SK-N-SH (cell line): ENCODE data around the gene RPL15. TPM values are rescaled to one million over a fixed set of nuclear protein-coding genes. Genes with fewer than 3 reads are reported as not detected.
A peak's percentile ranks its signal among the peaks of the same experiment; 100 is the strongest.

Experiments used
- CTCF ChIA-PET: fragments of 300-600, 350-600 bp; formaldehyde crosslinking; extraction: SDS; loops from one replicate; lab custom pipeline; 2021; lab: Yijun Ruan, JAX
- POLR2A ChIA-PET: fragments of 350-600 bp; sonication (Branson Sonifier 250); formaldehyde crosslinking; extraction: SDS; loops from one replicate; lab custom pipeline; 2020; ENCODE audit warnings: antibody characterized with exemption, inconsistent platforms; lab: Yijun Ruan, JAX
- DNase-seq: peaks from one replicate; pipeline ENCODE4 v3.0.0; 2012
- H2AFZ ChIP-seq: fragments of 200-600 bp; sonication (generic); 2 replicates; pipeline ENCODE4 v1.8.1; 2016; ENCODE audit warnings: antibody characterized with exemption, mild to moderate bottlenecking, low read depth
- H3F3A ChIP-seq: fragments of 200-600 bp; sonication (generic); replicated peaks from 2 replicates; pipeline ENCODE3; 2016; ENCODE audit warnings: antibody characterized with exemption, mild to moderate bottlenecking; ENCODE audit not compliant: insufficient read depth
- H3K27ac ChIP-seq, 2 experiments: fragments of 200-500 bp in 1 of 2; fragments of 200-600 bp in 1 of 2; sonication (Bioruptor generic) in 1 of 2; sonication (generic), shearing (Covaris generic) in 1 of 2; 2 replicates each; pipeline versions ENCODE4 v1.5.1 to v1.6.1; 2014 to 2016; ENCODE audit warnings: low read depth in 2 of 2, inconsistent platforms in 1 of 2, low read length in 1 of 2, mild to moderate bottlenecking in 1 of 2, mixed read lengths in 1 of 2
- H3K27me3 ChIP-seq: fragments of 200-600 bp; sonication (generic), shearing (Covaris generic); 2 replicates; pipeline ENCODE4 v1.6.1; 2016; ENCODE audit warnings: mixed run types; ENCODE audit not compliant: insufficient read depth
- H3K36me3 ChIP-seq, 2 experiments: fragments of 200-500 bp in 1 of 2; fragments of 200-600 bp in 1 of 2; sonication (Bioruptor generic) in 1 of 2; sonication (generic) in 1 of 2; replicated peaks in 1 of 2; 2 replicates each; pipeline versions ENCODE3 to v1.5.1; 2014 to 2016; ENCODE audit warnings: low read length in 1 of 2, mild to moderate bottlenecking in 1 of 2; ENCODE audit not compliant: insufficient read depth in 2 of 2, control insufficient read depth in 1 of 2
- H3K4me1 ChIP-seq, 2 experiments: fragments of 200-500 bp in 1 of 2; fragments of 200-600 bp in 1 of 2; sonication (Bioruptor generic) in 1 of 2; sonication (generic), shearing (Covaris generic) in 1 of 2; 2 replicates each; pipeline versions ENCODE4 v1.5.1 to v1.6.1; 2014 to 2016; ENCODE audit warnings: low read depth in 1 of 2, low read length in 1 of 2, mixed run types in 1 of 2; ENCODE audit not compliant: insufficient read depth in 2 of 2, control insufficient read depth in 1 of 2
- H3K4me2 ChIP-seq: fragments of 200-600 bp; sonication (generic), shearing (Covaris generic); 2 replicates; pipeline ENCODE4 v1.6.1; 2017; ENCODE audit warnings: mixed run types
- H3K4me3 ChIP-seq, 2 experiments: fragments of 200-500 bp in 1 of 2; fragments of 200-600 bp in 1 of 2; sonication (Bioruptor generic) in 1 of 2; sonication (generic), shearing (Covaris generic) in 1 of 2; 2 replicates each; pipeline versions ENCODE4 v1.5.1 to v1.8.1; 2014 to 2016; ENCODE audit warnings: low read depth in 2 of 2, inconsistent platforms in 1 of 2, low read length in 1 of 2, mild to moderate bottlenecking in 1 of 2, mixed read lengths in 1 of 2, moderate library complexity in 1 of 2
- H3K79me2 ChIP-seq: fragments of 200-600 bp; sonication (generic); 2 replicates; pipeline ENCODE4 v1.8.1; 2017; ENCODE audit warnings: mild to moderate bottlenecking; ENCODE audit not compliant: insufficient read depth
- H3K9ac ChIP-seq: fragments of 200-600 bp; sonication (generic); 2 replicates; pipeline ENCODE4 v1.6.1; 2017; ENCODE audit warnings: mixed run types
- H3K9me2 ChIP-seq: fragments of 200-600 bp; sonication (generic); 2 replicates; pipeline ENCODE4 v1.6.1; 2017; ENCODE audit warnings: mixed run types
- H3K9me3 ChIP-seq: fragments of 200-600 bp; sonication (generic); 2 replicates; pipeline ENCODE4 v1.6.1; 2017; ENCODE audit warnings: mixed run types, mild to moderate bottlenecking, moderate library complexity
- H4K20me1 ChIP-seq: fragments of 200-600 bp; sonication (generic); 2 replicates; pipeline ENCODE4 v1.6.1; 2017; ENCODE audit warnings: mild to moderate bottlenecking, mixed run types; ENCODE audit not compliant: insufficient read depth
- EP300 ChIP-seq, 2 experiments: IDR thresholded peaks; 2 replicates each; pipeline versions ENCODE4 v1.4.0 to v1.6.1; 2012; ENCODE audit warnings: borderline replicate concordance in 1 of 2, low read depth in 1 of 2, low read length in 1 of 2
- FOSL2 ChIP-seq: IDR thresholded peaks from 2 replicates; pipeline ENCODE4 v1.4.0; 2012; ENCODE audit warnings: low read depth, mild to moderate bottlenecking, moderate library complexity, borderline replicate concordance
- FOXJ3 ChIP-seq: sonication (generic); formaldehyde crosslinking; IDR thresholded peaks from 2 replicates; pipeline ENCODE4 v1.5.1; 2020; ENCODE audit warnings: mild to moderate bottlenecking, missing genetic modification reagents
- FOXM1 ChIP-seq: IDR thresholded peaks from 2 replicates; pipeline ENCODE4 v1.4.0; 2012; ENCODE audit warnings: low read depth, mild to moderate bottlenecking
- GATA2 ChIP-seq: sonication (generic); formaldehyde crosslinking; IDR thresholded peaks from 2 replicates; pipeline ENCODE4 v1.5.0; 2020; ENCODE audit warnings: mild to moderate bottlenecking, missing genetic modification reagents
- JUND ChIP-seq: IDR thresholded peaks from 2 replicates; pipeline ENCODE4 v1.4.0; 2012
- MXI1 ChIP-seq: IDR thresholded peaks from 2 replicates; pipeline ENCODE4 v1.6.1; 2012; ENCODE audit warnings: mild to moderate bottlenecking, low read depth, low read length, improper control_type of control experiment
- NRF1 ChIP-seq: IDR thresholded peaks from 2 replicates; pipeline ENCODE4 v1.6.1; 2012; ENCODE audit warnings: low read depth, mild to moderate bottlenecking, low read length
- RFX5 ChIP-seq: IDR thresholded peaks from 2 replicates; pipeline ENCODE4 v1.6.1; 2012; ENCODE audit warnings: mild to moderate bottlenecking, improper control_type of control experiment, low read length
- TAF1 ChIP-seq: IDR thresholded peaks from 2 replicates; pipeline ENCODE4 v1.6.1; 2012; ENCODE audit warnings: low read depth, mild to moderate bottlenecking, low read length, moderate library complexity, borderline replicate concordance
- TCF12 ChIP-seq: IDR thresholded peaks from 2 replicates; pipeline ENCODE4 v1.4.0; 2012
- TEAD4 ChIP-seq: IDR thresholded peaks from 2 replicates; pipeline ENCODE4 v1.4.0; 2012; ENCODE audit warnings: mild to moderate bottlenecking, borderline replicate concordance; ENCODE audit not compliant: insufficient read depth
- WGBS: methylation state at CpG from one replicate; pipeline ENCODE4 v1.1.6; 2017; ENCODE audit warnings: low lambda C conversion rate; 5-methylcytosine and 5-hydroxymethylcytosine counted together
- polyA plus RNA-seq, 3 experiments: library from polyadenylated mRNA; depleted of rRNA; stranded (reverse); fragments of >200 nt; gene quantifications; 2 replicates each; pipeline ENCODE4 v1.2.3, GENCODE V29; 2012
- TF ChIP-seq, protein P1 (sequence below): IDR thresholded peaks from 2 replicates; pipeline ENCODE4 v1.4.0; 2012; ENCODE audit warnings: low read depth
- TF ChIP-seq, protein P2 (sequence below): IDR thresholded peaks from 2 replicates; pipeline ENCODE4 v1.6.1; 2012; ENCODE audit warnings: mild to moderate bottlenecking, low read depth, low read length, moderate library complexity
- TF ChIP-seq, protein P3 (sequence below): fragments of 200-600 bp; sonication (generic); IDR thresholded peaks from 2 replicates; pipeline ENCODE4 v1.6.1; 2017; ENCODE audit warnings: antibody characterized with exemption, mild to moderate bottlenecking, moderate library complexity

RPL15 gene
- polyA plus RNA-seq, 1 of the 3 experiments (the other 2 are of a cell fraction), result 5,582 TPM

DNA sequence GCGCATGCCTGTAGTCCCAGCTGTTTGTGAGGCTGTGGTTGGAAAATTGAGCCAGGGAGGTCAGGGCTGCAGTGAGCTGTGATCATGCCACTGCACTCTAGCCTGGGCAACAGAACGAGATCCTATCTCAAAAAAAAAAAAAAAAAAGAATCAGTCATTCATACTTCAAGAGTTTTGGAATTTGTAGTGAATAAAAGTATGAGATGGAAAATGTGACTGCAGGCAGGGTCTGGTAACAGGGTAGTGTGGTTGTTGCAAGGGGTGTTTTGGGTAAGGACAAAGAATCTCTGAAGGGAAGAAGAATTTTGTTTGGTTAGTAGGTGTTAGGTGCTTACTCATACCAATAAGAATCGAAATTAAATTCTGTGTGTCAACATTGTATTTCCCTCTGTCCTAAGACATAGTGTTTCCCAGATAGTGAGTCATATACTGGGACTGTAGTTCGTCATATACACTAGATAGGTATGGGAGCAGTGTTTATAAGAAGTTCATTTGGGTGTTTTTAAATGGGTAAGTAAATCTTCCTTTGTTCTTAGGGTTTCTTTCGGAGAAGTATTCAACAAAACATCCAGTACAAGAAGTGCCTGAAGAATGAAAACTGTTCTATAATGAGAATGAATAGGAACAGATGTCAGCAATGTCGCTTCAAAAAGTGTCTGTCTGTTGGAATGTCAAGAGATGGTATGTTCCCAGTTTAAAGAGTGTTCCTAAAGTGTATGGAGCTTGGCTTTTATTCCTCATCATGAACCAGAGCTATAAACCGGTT, 42.4 kb downstream of the RPL15 start:
- H3K9ac ChIP-seq, result peak overlapping the region; percentile 25; the same call in 1 of the 2 replicates
- no peaks in the 10 kb centered on the region for H3K9me2 ChIP-seq
- no peak for DNase-seq
- peaks cover 84% of the 10 kb centered on the region for H3K79me2 ChIP-seq
- 49% methylated on average over 7 of the region's 7 CpGs for WGBS
- ChIA-PET CTCF (no interaction called here), POLR2A (no interaction called here)
- peaks cover 0 to 16% of the 10 kb centered on the region in 2 experiments; a peak in 1 of 4 replicates for H3K4me1 ChIP-seq
- no peaks in the 10 kb centered on the region for H3K27me3 ChIP-seq
- no peak overlapping the region for H2AFZ ChIP-seq
- H3K9me3 ChIP-seq, result no peaks in the 10 kb centered on the region
- no peak overlapping the region for H3K4me3 ChIP-seq
- H3F3A ChIP-seq, result peaks cover 51% of the 10 kb centered on the region
- peaks cover 25 to 70% of the 10 kb centered on the region in 2 experiments for H3K36me3 ChIP-seq
- H3K4me2 ChIP-seq, result peak overlapping the region; percentile 44; the same call in 1 of the 2 replicates
- peak overlapping the region in 1 of 2 experiments; percentile 89; a peak in 3 of 4 replicates for H3K27ac ChIP-seq
- peak; percentile 27 for TF ChIP-seq JUND
- TF ChIP-seq, protein P1, sequence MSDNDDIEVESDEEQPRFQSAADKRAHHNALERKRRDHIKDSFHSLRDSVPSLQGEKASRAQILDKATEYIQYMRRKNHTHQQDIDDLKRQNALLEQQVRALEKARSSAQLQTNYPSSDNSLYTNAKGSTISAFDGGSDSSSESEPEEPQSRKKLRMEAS, result no peak
- TF ChIP-seq TEAD4, result no peak
- TF ChIP-seq, protein P2, sequence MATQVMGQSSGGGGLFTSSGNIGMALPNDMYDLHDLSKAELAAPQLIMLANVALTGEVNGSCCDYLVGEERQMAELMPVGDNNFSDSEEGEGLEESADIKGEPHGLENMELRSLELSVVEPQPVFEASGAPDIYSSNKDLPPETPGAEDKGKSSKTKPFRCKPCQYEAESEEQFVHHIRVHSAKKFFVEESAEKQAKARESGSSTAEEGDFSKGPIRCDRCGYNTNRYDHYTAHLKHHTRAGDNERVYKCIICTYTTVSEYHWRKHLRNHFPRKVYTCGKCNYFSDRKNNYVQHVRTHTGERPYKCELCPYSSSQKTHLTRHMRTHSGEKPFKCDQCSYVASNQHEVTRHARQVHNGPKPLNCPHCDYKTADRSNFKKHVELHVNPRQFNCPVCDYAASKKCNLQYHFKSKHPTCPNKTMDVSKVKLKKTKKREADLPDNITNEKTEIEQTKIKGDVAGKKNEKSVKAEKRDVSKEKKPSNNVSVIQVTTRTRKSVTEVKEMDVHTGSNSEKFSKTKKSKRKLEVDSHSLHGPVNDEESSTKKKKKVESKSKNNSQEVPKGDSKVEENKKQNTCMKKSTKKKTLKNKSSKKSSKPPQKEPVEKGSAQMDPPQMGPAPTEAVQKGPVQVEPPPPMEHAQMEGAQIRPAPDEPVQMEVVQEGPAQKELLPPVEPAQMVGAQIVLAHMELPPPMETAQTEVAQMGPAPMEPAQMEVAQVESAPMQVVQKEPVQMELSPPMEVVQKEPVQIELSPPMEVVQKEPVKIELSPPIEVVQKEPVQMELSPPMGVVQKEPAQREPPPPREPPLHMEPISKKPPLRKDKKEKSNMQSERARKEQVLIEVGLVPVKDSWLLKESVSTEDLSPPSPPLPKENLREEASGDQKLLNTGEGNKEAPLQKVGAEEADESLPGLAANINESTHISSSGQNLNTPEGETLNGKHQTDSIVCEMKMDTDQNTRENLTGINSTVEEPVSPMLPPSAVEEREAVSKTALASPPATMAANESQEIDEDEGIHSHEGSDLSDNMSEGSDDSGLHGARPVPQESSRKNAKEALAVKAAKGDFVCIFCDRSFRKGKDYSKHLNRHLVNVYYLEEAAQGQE, result no peak
- TF ChIP-seq FOXJ3 (CRISPR knock-in tag), result no peak
- TF ChIP-seq NRF1, result no peak
- no peak for TF ChIP-seq MXI1
- TF ChIP-seq TAF1, result no peak
- no peak for TF ChIP-seq FOXM1
- TF ChIP-seq EP300 (IDR thresholded peaks at IDR 0.05; ENCODE audit: borderline replicate concordance in 1 of 2, low read depth in 1 of 2, low read length in 1 of 2), result 0 out of 4 replicates have a peak, but pooled peaks of 1 of the 2 experiments have one; percentile 30
- TF ChIP-seq GATA2 (CRISPR knock-in tag), result no peak
- TF ChIP-seq RFX5, result no peak
- TF ChIP-seq, protein P3, sequence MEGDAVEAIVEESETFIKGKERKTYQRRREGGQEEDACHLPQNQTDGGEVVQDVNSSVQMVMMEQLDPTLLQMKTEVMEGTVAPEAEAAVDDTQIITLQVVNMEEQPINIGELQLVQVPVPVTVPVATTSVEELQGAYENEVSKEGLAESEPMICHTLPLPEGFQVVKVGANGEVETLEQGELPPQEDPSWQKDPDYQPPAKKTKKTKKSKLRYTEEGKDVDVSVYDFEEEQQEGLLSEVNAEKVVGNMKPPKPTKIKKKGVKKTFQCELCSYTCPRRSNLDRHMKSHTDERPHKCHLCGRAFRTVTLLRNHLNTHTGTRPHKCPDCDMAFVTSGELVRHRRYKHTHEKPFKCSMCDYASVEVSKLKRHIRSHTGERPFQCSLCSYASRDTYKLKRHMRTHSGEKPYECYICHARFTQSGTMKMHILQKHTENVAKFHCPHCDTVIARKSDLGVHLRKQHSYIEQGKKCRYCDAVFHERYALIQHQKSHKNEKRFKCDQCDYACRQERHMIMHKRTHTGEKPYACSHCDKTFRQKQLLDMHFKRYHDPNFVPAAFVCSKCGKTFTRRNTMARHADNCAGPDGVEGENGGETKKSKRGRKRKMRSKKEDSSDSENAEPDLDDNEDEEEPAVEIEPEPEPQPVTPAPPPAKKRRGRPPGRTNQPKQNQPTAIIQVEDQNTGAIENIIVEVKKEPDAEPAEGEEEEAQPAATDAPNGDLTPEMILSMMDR, result no peak
- peak; percentile 66; the same call in 1 of the 2 replicates for TF ChIP-seq FOSL2
- TF ChIP-seq TCF12, result peak; percentile 29
- H4K20me1 ChIP-seq, result peaks cover 82% of the 10 kb centered on the region
